RCC 7860 (cell line): ENCODE data around the gene CASKIN1.
A peak's percentile ranks its signal among the peaks of the same experiment; 100 is the strongest.

Experiments used
- DNase-seq: peaks from one replicate; pipeline ENCODE4 v3.0.0-alpha.2; 2015; ENCODE audit warnings: low spot score
- FAIRE-seq: peaks from 2 replicates; lab custom pipeline; 2012; peaks lifted over from hg19 to GRCh38; lab: Jason Lieb, UNC

CASKIN1 gene

GRCh38 chr16:2179576-2179975 is 16.8 kb downstream of the CASKIN1 start:
- DNase-seq (no peak), FAIRE-seq (no peak)

DNA sequence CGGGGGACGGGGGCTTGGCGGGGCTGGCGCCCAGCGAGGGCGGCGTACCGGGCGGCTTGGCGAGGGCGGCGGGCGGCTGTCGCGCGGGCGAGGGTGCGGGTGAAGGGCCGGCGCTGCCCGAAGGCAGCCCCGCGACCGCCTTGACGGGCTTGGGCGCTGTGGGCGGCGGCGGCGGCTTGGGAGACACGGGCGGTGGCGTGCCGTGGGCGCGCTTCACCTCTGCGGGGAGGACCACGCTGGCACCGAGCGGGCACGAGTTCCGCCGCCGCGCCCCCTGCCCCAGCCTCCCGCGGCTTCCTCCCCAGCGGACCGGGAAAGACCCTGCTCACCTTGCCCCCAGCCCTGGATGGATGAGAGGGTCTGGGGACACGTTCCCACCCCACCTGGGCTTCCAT is 17.3 kb downstream of the CASKIN1 start:
- no peak for DNase-seq
- no peak for FAIRE-seq

DNA sequence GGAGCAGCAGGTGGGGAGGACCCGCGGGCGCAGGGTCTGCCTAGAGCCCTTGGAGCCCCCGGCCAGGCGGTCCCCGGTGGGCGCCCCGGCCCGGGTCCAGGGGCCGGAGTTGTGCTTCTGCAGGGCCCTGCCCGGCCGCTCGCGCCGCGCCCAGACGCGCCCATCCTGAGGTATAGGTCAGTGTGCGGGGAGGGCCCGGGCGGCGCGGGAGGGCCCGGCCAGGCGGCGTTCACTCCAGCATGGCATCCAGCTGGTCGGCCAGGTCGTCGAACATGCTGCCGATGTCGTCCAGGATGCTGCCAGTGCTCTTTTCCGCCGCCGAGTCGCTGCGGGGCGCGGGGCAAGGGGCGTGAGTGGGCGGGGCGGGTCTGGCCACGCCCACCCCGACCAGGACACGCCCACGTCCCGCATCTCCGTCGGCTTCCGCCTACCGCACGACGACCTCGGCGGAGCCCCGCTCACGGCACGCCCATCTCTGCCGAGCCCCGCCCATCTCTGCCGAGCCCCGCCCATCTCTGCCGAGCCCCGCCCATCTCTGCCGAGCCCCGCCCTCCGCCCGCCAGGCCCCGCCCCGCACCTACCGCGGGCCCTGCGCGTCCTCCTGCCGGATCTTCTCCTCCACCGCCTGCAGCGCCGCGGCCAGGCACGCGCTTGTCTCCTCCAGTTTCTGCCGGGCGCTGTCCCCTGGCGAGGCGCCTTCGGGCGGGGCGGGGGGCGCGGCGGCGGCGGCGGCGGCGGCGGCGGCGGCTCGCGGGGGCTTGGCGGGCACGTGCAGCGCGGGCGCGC is 17.9 kb downstream of the CASKIN1 start:
- FAIRE-seq (no peak), DNase-seq (no peak)

DNA sequence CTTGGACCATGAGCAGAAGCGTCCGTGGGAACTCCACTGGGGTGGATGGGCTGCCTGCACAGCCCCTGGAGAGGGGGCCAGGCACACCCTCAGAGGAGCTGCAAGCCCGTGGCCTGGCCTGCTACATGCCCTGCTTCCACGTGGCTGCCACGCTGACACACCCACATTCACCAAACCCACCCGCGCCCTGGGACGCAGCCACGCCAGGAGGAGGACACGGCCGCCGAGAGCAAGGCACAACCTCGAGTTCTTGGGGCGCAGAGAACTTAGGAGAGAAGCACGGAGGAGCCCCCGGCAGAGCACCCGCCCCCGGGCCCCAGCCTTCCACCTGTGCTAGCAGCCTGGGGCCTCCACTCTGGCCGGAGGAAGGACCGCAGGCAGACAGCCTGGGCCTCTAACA is 18.8 kb downstream of the CASKIN1 start:
- FAIRE-seq (no peak), DNase-seq (no peak)

DNA sequence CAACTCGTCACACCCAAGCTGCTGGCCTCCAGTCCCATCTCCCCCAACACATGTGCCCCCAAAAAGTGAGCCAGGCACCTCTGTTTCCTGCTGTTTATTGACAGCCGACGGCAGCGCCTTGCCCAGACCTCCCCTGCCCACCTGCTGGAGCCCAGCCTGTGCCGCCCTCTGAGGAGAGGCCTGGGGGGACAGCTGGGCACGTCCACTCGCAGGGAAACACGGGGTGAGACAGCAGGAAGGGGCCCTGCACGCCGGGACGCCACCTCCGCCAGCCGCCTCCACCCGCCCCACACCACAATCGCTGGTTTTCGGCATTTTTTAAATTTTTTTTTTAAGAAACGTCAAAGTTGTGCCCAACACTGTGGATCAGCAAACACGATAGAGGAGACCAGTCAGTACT is 19.3 kb downstream of the CASKIN1 start:
- DNase-seq (no peak), FAIRE-seq (no peak)

- FAIRE-seq, result no peak
- no peak for DNase-seq
Observed at GRCh38 chr16:2176047-2176446, 20.4 kb downstream of the CASKIN1 start.

DNA sequence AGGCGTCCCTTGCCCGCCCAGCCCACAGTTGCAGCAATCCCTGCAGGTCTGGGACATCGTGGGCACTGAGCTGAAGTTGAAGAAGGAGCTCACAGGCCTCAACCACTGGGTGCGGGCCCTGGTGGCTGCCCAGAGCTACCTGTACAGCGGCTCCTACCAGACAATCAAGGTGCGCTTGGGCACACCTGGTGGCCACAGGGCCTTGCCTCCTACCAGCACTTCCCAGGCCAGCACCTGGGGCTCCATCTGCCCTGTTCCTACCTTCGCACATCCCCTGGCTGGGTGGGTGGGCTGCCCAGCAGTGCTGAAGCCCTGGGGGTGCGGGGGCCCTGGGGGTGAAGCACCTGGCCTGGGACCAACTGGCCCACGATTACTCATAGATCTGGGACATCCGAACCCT is 21.0 kb downstream of the CASKIN1 start:
- FAIRE-seq (no peak), DNase-seq (no peak)

GRCh38 chr16:2174396-2175131 is 21.8 kb downstream of the CASKIN1 start:
- DNase-seq, result no peak
- FAIRE-seq, result no peak

DNA sequence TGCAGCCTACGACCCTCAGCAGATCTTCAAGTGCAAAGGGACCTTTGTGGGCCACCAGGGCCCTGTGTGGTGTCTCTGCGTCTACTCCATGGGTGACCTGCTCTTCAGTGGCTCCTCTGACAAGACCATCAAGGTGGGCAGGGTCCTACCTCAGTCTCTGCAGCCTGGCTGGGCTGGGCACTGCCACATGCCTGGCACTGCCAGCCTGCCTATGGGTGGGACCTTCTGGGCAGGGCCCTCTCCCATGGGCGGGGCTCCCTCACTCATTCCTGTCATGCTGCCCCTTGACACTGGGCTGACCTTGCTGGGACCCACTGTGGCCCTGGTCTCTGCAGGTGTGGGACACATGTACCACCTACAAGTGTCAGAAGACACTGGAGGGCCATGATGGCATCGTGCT is 22.5 kb downstream of the CASKIN1 start:
- no peak for FAIRE-seq
- no peak for DNase-seq

- DNase-seq (no peak), FAIRE-seq (no peak)
Observed at GRCh38 chr16:2173366-2173765, 23.0 kb downstream of the CASKIN1 start.

- no peak for FAIRE-seq
Observed at GRCh38 chr16:2172688-2173335, 23.6 kb downstream of the CASKIN1 start.

GRCh38 chr16:2171601-2172178 is 24.7 kb downstream of the CASKIN1 start:
- FAIRE-seq, result no peak

More at GRCh38 chr16:2172688-2173335, 23.6 kb downstream of the CASKIN1 start:
- DNase-seq, result no peak

DNA sequence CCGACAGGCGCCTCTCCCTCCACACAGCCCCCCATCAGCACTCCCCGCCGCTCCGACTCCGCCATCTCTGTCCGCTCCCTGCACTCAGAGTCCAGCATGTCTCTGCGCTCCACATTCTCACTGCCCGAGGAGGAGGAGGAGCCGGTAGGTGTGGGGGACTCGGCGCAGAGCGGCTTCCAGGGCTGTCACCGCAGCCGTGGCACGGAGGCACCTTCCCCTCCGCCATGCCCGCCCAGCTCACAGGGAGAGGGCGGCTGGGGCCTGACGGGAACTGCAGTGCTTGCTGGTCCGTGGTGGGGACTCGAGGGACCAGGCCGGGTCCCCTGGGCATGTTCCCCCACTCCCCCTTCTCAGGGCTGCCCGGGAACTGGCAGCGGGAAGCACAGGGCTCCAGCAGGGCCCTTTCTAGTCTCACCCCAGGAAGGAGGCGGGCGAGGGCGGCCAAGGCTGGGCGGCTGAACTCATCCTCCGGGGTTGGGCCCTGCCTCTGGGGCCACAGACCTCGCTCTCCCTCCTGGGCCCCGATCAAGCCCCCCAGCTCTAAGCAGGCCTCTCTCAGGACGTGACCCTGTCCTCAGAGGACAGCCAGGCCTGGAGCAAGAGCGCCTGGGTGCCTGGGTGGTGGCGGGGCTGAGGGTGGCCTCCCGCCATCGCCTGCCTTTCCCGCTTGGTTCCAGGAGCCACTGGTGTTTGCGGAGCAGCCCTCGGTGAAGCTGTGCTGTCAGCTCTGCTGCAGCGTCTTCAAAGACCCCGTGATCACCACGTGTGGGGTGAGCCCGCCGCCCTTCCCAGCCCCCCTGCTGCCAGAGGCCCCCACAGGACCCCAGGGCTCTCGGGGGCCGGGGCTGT is 25.6 kb downstream of the CASKIN1 start:
- DNase-seq, result no peak
- FAIRE-seq, result no peak

More at GRCh38 chr16:2171601-2172178, 24.7 kb downstream of the CASKIN1 start:
- DNase-seq, result no peak

- no peak for FAIRE-seq
- no peak for DNase-seq
Observed at GRCh38 chr16:2170080-2170479, 26.3 kb downstream of the CASKIN1 start.

DNA sequence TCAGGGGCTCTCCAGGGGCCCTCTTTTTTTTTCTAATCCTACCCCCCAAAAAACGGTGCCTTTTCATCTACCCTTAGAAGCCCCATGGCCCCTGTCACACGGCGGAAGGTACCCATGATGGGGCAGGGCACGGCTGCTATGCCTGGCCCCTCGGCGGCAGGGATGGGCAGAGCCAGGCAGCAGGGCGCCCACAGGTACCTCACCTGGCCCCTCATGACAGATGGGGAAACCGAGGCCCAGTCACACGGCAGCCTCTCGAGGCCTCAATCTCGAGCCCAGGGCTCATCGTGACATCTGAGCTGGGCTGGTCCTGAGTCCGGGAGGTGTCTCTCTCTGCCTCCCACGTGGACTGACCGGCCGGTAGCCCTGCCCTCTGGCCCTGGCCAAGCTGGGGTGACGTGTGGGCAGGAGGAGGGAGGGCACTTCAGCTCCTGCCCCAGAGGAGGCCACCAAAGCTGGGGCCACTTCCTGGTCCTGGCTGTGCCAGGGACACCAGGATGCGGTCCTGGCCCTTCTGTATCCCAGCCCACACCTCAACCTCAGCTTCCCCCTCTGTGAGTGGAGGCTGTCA is 29.3 kb downstream of the CASKIN1 start:
- DNase-seq (no peak), FAIRE-seq (no peak)

- DNase-seq, result no peak
- FAIRE-seq, result no peak
Observed at GRCh38 chr16:2166263-2167067, 29.9 kb downstream of the CASKIN1 start.

GRCh38 chr16:2165861-2166260 is 30.5 kb downstream of the CASKIN1 start:
- FAIRE-seq, result no peak

GRCh38 chr16:2163211-2163881 is 33.1 kb downstream of the CASKIN1 start:
- DNase-seq (peak; percentile 25), FAIRE-seq (no peak)

More at GRCh38 chr16:2165861-2166260, 30.5 kb downstream of the CASKIN1 start:
- DNase-seq, result no peak

DNA sequence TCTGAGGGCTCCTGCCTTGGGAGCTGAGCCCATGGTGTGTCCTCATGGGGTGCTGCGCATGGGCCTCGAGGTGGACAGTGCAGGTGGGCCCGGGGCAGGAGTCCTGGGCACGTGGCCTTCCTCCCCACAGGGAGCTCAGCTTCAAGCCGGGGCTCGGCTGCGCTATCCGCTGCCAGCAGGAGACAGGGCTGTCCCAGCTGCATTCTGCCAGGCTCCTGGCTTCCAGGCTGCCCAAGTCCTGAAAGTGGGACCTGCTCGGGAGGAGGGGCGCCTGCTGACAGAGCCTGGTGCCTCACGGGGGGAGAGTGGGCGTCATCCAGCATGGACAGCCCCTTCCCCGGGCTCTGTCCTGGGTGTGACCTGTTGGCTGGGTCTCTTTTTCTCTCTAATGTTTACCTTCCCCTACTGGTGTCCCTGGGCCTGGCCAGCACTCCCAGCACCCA is 33.7 kb downstream of the CASKIN1 start:
- DNase-seq, result no peak
- no peak for FAIRE-seq
